ENCODE data around the gene ADAMTSL1. TPM values are rescaled to one million over a fixed set of nuclear protein-coding genes. Genes with fewer than 3 reads are reported as not detected.

The ADAMTSL1 gene
- total RNA-seq, 1 donor from 2014 or later, result 12.3 TPM

- TF ChIP-seq CTCF (IDR thresholded peaks at IDR 0.05), result no peak
- Histone ChIP-seq H3K4me1 (peaks cover 3 to 17% of the 10 kb centered on the region in 2 donors), H3K27ac (peak overlapping the region; percentile 27 to 59), H3K36me3 (peaks cover 0 to 3% of the 10 kb centered on the region in 2 donors), H3K27me3 (no peaks in the 10 kb centered on the region), H3K4me3 (peak overlapping the region; percentile 43), H3K9me3 (no peaks in the 10 kb centered on the region)
- DNase-seq (ENCODE audit: low spot score in 2 of 2), result no peak
- intact Hi-C loops (cut with DNase I), result no loop called here
These were observed 231.9 kb downstream of the ADAMTSL1 start for GRCh38 chr9:18705796-18706392.

GRCh38 chr9:18706648-18707047 lies 232.7 kb downstream of the ADAMTSL1 start:
- no peaks in the 10 kb centered on the region for H3K9me3 ChIP-seq
- H3K36me3 ChIP-seq, result peaks cover 0 to 3% of the 10 kb centered on the region in 2 donors
- intact Hi-C loops (cut with DNase I), result no loop called here
- TF ChIP-seq CTCF (IDR thresholded peaks at IDR 0.05), result no peak
- H3K27ac ChIP-seq, result no peak overlapping the region
- H3K4me3 ChIP-seq, result no peak overlapping the region
- DNase-seq (ENCODE audit: low spot score in 2 of 2), result no peak
- no peaks in the 10 kb centered on the region for H3K27me3 ChIP-seq
- H3K4me1 ChIP-seq, result peaks cover 3 to 17% of the 10 kb centered on the region in 2 donors

- Histone ChIP-seq H3K4me3 (no peak overlapping the region), H3K27me3 (no peaks in the 10 kb centered on the region), H3K36me3 (peaks cover 0 to 3% of the 10 kb centered on the region in 2 donors), H3K27ac (no peak overlapping the region), H3K4me1 (peaks cover 3 to 17% of the 10 kb centered on the region in 2 donors), H3K9me3 (no peaks in the 10 kb centered on the region)
- no peak for TF ChIP-seq CTCF (IDR thresholded peaks at IDR 0.05)
- intact Hi-C loops (cut with DNase I), result no loop called here
- DNase-seq (ENCODE audit: low spot score in 2 of 2), result no peak
These were observed 233.1 kb downstream of the ADAMTSL1 start for GRCh38 chr9:18707061-18707461.

- Histone ChIP-seq H3K4me1 (peaks cover 3 to 17% of the 10 kb centered on the region in 2 donors), H3K27me3 (no peaks in the 10 kb centered on the region), H3K9me3 (no peaks in the 10 kb centered on the region), H3K27ac (no peak overlapping the region), H3K4me3 (no peak overlapping the region), H3K36me3 (peaks cover 0 to 3% of the 10 kb centered on the region in 2 donors)
- intact Hi-C loops (cut with DNase I), result no loop called here
- no peak for DNase-seq (ENCODE audit: low spot score in 2 of 2)
- TF ChIP-seq CTCF (IDR thresholded peaks at IDR 0.05), result no peak
These were observed 233.7 kb downstream of the ADAMTSL1 start for GRCh38 chr9:18707489-18708205.

GRCh38 chr9:18708429-18708828 lies 234.5 kb downstream of the ADAMTSL1 start:
- Histone ChIP-seq H3K27ac (no peak overlapping the region), H3K4me3 (no peak overlapping the region), H3K36me3 (peaks cover 0 to 3% of the 10 kb centered on the region in 2 donors), H3K9me3 (no peaks in the 10 kb centered on the region), H3K27me3 (no peaks in the 10 kb centered on the region), H3K4me1 (peaks cover 3 to 17% of the 10 kb centered on the region in 2 donors)
- intact Hi-C loops (cut with DNase I), result no loop called here
- no peak for TF ChIP-seq CTCF (IDR thresholded peaks at IDR 0.05)
- no peak for DNase-seq (ENCODE audit: low spot score in 2 of 2)
